Mucosa of rectum (tissue), 2 donors: ENCODE data around the gene IFIH1.
A peak's percentile ranks its signal among the peaks of the same experiment; 100 is the strongest.

Source experiments
- H3K27ac ChIP-seq, 2 donors: one replicate each; pipeline ENCODE4 v1.7.0; 2013; ENCODE audit warnings: inconsistent platforms in 2 of 2, low read depth in 2 of 2, low read length in 2 of 2
- H3K27me3 ChIP-seq, 2 donors: one replicate each; pipeline ENCODE4 v1.7.0; 2013; ENCODE audit warnings: low read length in 2 of 2; ENCODE audit not compliant: control insufficient read depth in 2 of 2, insufficient read depth in 2 of 2
- H3K36me3 ChIP-seq, 2 donors: one replicate each; pipeline ENCODE4 v1.7.0; 2013; ENCODE audit warnings: low read length in 2 of 2; ENCODE audit not compliant: control insufficient read depth in 2 of 2, insufficient read depth in 2 of 2
- H3K4me1 ChIP-seq, 2 donors: one replicate each; pipeline ENCODE4 v1.7.0; 2013; ENCODE audit warnings: low read length in 2 of 2, mild to moderate bottlenecking in 1 of 2; ENCODE audit not compliant: control insufficient read depth in 2 of 2, insufficient read depth in 2 of 2
- H3K4me3 ChIP-seq, 2 donors: one replicate each; pipeline ENCODE4 v1.7.0; 2013; ENCODE audit warnings: low read length in 2 of 2
- H3K9ac ChIP-seq, 2 donors: one replicate each; pipeline ENCODE4 v1.7.0; 2013; ENCODE audit warnings: low read length in 2 of 2, low read depth in 1 of 2, mild to moderate bottlenecking in 1 of 2
- H3K9me3 ChIP-seq, 2 donors: one replicate each; pipeline ENCODE4 v1.7.0; 2013; ENCODE audit warnings: low read length in 2 of 2; ENCODE audit not compliant: control insufficient read depth in 2 of 2
- donor health status: healthy.
- donor health status: Normal muscosa, but diverticular disease.

The IFIH1 gene

DNA sequence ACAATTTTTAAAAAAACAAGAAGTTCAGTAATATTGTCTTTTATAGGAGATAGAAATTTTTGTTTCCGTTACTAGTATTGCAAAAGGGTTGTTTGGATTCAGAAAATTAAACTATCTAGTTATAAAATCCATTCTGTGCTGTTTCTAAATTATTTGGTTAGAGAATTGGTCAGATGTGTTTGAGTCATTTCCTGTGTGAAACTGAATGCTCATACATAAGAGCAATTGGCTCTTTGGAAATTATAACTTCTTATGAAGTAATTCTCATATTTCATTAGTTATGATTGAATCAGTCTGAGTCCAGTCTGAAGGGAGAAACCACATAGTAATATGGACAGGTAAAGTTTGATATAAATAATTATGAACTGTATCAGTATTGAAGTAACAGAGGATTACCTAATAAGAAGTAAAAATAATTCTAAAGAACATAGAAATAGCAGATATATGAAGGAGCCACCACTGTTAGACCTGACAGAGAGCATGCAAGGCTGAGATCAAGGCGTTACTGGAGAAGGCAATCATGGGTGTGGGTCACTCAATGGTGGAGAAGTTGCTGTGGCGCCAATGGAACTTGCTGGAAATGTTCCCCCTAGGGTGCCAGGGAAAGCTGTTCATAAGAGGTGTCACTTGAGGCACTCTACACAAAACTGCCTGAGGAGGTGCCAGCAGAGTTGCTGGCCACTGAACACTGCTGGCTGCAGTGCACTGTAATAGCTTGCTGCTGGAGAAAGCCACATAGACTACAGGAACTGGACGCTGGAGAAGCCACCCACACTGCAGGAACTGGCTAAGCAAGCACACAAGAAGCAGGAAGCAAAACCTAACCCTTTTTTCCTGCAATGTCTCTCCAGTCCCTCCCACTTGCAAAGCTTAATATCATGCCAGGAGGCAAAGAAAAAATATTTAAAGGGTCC, 57.2 kb downstream of the IFIH1 start:
- peaks cover 4 to 7% of the 10 kb centered on the region in 2 donors for H3K36me3 ChIP-seq
- peak overlapping the region in 1 of 2 donors; percentile 48 for H3K27ac ChIP-seq
- no peak overlapping the region for H3K9ac ChIP-seq
- H3K4me3 ChIP-seq, result peak overlapping the region in 1 of 2 donors; percentile 9
- H3K4me1 ChIP-seq, result peaks cover 3 to 5% of the 10 kb centered on the region in 2 donors
- no peaks in the 10 kb centered on the region for H3K9me3 ChIP-seq
- no peaks in the 10 kb centered on the region for H3K27me3 ChIP-seq

DNA sequence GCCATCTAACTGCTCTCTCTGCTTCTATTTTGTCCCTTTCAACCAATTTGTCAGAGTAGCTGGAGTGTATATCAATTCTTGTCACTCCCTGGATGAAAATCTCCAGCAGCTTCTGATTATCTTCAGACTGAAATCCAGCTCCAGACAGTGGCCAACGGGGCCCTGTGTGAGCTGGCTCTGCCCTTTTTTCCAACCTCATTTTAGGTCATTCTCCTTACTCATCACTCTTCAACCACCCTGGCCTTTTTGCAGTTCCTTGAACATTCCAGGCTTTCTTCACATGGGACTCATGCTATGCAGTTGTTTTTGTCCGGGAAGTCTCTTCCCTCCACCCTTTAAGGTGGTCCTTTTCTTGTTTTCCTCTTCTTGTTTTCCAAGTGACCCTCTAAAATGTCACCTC, 59.8 kb downstream of the IFIH1 start:
- no peak overlapping the region for H3K4me3 ChIP-seq
- no peaks in the 10 kb centered on the region for H3K9me3 ChIP-seq
- H3K27me3 ChIP-seq, result no peaks in the 10 kb centered on the region
- no peak overlapping the region for H3K27ac ChIP-seq
- H3K9ac ChIP-seq, result no peak overlapping the region
- peaks cover 3 to 5% of the 10 kb centered on the region in 2 donors for H3K4me1 ChIP-seq
- no peaks in the 10 kb centered on the region for H3K36me3 ChIP-seq

DNA sequence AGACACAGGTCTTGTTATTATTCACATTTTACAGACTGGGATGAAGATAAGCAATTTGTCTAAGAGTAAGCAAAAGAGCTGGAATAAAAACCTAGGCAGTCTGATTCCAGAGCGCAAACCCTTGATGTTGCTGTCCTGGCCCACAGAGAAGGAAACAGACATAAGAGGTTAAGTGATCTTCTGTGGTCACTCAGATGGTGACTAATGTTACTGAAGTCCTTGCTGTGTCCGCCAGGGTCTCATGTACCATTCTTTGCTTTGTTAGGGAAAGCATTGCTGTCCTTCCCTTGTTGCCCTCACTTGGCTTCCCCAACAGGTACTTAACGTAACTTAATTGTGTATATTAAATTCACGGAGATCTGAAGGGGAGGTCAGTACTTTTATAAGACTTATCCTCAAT, 60.3 kb downstream of the IFIH1 start:
- no peak overlapping the region for H3K9ac ChIP-seq
- no peak overlapping the region for H3K27ac ChIP-seq
- H3K9me3 ChIP-seq, result no peaks in the 10 kb centered on the region
- H3K4me1 ChIP-seq, result peaks cover 3 to 5% of the 10 kb centered on the region in 2 donors
- no peaks in the 10 kb centered on the region for H3K27me3 ChIP-seq
- H3K36me3 ChIP-seq, result no peaks in the 10 kb centered on the region
- no peak overlapping the region for H3K4me3 ChIP-seq

DNA sequence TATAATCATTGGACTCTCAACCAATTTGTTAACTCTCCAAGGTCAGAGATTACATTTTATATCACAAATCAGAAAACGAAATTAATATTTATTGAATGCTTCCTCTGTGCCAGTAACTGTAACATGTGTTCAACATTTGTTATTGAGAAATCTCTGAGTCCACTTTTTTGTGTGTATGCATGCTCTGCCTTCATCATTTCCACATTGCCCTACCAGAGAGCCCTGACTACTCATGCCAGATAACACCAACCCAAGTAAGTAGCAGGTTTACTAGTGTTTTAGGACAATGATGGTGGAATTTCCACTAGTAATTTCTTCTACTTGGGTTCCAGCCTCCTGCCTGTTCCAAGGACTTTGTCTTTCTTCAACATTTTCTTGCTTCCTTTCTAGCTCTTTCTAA, 61.1 kb downstream of the IFIH1 start:
- Histone ChIP-seq H3K27ac (no peak overlapping the region), H3K4me3 (no peak overlapping the region), H3K9me3 (no peaks in the 10 kb centered on the region), H3K27me3 (no peaks in the 10 kb centered on the region), H3K36me3 (no peaks in the 10 kb centered on the region), H3K4me1 (peaks cover 3 to 5% of the 10 kb centered on the region in 2 donors), H3K9ac (no peak overlapping the region)

DNA sequence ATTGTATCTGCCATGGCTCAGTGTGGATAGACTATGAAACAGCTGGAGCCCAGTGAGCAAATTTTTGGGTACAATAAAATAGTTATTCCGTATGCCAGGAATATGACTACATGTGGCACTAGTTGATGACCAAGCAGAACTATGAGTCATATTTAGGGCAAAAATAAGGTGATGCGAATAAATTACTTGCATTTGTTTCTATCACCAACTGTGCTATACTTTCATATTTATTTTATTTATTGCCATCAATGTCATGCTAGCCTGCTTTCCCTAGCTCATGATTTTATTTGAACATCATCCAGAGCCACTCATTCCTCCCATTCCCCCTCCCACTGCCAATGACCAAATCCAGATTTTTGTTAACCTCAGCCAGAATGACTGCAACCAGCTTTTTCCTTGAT, 61.9 kb downstream of the IFIH1 start:
- peaks cover 3 to 4% of the 10 kb centered on the region in 2 donors for H3K4me1 ChIP-seq
- H3K27me3 ChIP-seq, result no peaks in the 10 kb centered on the region
- no peaks in the 10 kb centered on the region for H3K9me3 ChIP-seq
- no peak overlapping the region for H3K9ac ChIP-seq
- H3K27ac ChIP-seq, result no peak overlapping the region
- no peak overlapping the region for H3K4me3 ChIP-seq
- no peaks in the 10 kb centered on the region for H3K36me3 ChIP-seq

DNA sequence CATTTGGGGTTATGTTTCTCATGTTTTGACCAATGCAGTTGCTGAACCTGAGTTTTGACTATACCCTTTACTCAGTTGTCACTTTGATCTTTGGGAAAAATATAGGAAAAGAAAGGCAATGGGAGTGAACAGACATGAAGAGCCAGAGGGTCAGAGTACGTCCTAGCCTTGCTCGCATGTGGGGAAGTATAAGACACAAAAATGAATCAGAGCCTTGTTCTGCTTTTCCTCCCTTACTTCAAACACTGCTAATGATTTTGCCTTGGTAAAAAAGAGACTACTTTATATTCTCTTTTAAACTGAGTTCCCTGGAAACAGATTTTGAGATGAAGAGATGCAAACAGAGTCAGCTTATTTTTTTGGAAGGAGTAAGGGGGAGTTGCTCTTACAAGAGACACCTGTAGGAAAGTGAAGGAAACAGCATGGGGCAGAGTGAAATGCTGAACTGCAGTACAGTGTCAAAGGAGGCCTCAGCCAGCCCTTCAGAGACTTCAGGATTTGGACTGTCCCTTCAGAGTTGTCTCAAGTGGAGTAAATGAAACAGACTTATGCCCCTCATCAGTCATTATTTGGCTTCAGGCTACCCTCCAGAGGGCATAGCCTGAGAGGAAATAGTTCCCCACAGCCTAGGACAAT, 64.1 kb downstream of the IFIH1 start:
- Histone ChIP-seq H3K27ac (no peak overlapping the region), H3K27me3 (no peaks in the 10 kb centered on the region), H3K4me1 (no peaks in the 10 kb centered on the region), H3K4me3 (no peak overlapping the region), H3K9ac (no peak overlapping the region), H3K9me3 (no peaks in the 10 kb centered on the region), H3K36me3 (no peaks in the 10 kb centered on the region)

DNA sequence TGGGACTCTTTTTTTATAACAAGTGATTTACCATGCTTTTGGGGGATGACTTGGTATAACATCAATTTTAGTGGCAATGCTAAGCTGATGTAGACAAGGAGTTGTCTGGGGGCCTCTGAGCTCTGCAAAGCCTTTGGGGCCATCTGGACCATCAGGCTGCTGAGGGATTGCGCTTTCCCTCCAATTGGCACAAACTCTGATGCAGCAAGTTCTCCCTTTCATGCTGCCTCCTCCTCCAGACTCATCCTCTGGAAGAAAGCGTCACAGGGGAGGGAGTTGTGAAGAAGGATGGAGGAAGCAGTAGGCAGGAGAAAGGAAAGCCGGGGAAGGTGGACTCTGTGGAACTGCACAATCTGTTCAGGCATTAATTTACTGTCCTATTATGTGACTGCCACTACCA, 65.0 kb downstream of the IFIH1 start:
- Histone ChIP-seq H3K9me3 (no peaks in the 10 kb centered on the region), H3K9ac (no peak overlapping the region), H3K27ac (no peak overlapping the region), H3K4me1 (no peaks in the 10 kb centered on the region), H3K27me3 (no peaks in the 10 kb centered on the region), H3K4me3 (no peak overlapping the region), H3K36me3 (no peaks in the 10 kb centered on the region)

DNA sequence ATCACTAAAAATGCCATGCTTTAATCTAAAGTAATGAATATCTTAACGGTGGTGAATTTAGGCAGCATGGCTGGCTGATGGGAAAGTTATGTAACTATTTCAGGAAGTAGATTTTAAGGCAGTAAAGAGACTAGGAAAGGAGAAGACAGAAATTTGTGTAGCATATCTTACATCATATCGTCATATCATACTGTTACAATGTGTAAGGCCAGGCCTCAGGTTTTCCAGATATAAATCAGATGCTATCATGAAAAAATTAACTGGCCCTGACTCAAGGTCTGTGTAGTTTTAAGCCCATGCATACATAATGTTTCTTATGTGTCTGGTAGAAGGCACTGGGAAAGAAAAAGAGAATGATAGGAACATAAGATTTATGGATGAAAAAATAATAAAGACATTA, 66.3 kb downstream of the IFIH1 start:
- Histone ChIP-seq H3K9me3 (no peaks in the 10 kb centered on the region), H3K9ac (no peak overlapping the region), H3K4me1 (no peaks in the 10 kb centered on the region), H3K27me3 (no peaks in the 10 kb centered on the region), H3K4me3 (no peak overlapping the region), H3K27ac (no peak overlapping the region), H3K36me3 (no peaks in the 10 kb centered on the region)

- Histone ChIP-seq H3K4me1 (no peaks in the 10 kb centered on the region), H3K27ac (no peak overlapping the region)
Observed at GRCh38 chr2:162245781-162246180, 72.7 kb downstream of the IFIH1 start.

DNA sequence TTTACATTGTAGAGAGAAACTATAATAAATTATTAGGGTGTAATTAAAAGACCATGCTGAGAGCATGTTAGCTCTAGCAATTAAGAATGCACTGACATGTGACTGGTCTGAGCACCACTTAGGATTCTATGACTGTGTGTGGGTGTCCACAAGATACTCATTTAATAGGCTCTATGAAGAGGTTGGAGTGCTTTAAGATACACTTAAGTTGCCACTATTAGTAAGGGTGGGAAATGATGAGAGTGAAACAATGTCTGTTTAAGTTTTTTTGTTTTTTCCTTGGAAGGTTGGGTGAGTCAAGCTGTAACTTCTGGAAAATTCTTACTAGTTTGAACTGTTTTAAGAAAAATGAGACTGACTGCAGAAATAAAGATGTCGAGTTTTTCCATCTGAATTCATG, 73.4 kb downstream of the IFIH1 start:
- Histone ChIP-seq H3K27ac (no peak overlapping the region), H3K9ac (no peak overlapping the region), H3K4me1 (no peaks in the 10 kb centered on the region), H3K9me3 (no peaks in the 10 kb centered on the region), H3K4me3 (no peak overlapping the region), H3K27me3 (no peaks in the 10 kb centered on the region), H3K36me3 (no peaks in the 10 kb centered on the region)

More at GRCh38 chr2:162245781-162246180, 72.7 kb downstream of the IFIH1 start:
- H3K9me3 ChIP-seq, result no peaks in the 10 kb centered on the region
- H3K27me3 ChIP-seq, result no peaks in the 10 kb centered on the region
- H3K4me3 ChIP-seq, result no peak overlapping the region
- H3K36me3 ChIP-seq, result no peaks in the 10 kb centered on the region
- no peak overlapping the region for H3K9ac ChIP-seq
